ENCODE results near the gene CLDN14. TPM values are rescaled to one million over a fixed set of nuclear protein-coding genes. Genes with fewer than 3 reads are reported as not detected.

CLDN14 gene
- total RNA-seq, 2 experiments from 2014 or later: not detected

DNA sequence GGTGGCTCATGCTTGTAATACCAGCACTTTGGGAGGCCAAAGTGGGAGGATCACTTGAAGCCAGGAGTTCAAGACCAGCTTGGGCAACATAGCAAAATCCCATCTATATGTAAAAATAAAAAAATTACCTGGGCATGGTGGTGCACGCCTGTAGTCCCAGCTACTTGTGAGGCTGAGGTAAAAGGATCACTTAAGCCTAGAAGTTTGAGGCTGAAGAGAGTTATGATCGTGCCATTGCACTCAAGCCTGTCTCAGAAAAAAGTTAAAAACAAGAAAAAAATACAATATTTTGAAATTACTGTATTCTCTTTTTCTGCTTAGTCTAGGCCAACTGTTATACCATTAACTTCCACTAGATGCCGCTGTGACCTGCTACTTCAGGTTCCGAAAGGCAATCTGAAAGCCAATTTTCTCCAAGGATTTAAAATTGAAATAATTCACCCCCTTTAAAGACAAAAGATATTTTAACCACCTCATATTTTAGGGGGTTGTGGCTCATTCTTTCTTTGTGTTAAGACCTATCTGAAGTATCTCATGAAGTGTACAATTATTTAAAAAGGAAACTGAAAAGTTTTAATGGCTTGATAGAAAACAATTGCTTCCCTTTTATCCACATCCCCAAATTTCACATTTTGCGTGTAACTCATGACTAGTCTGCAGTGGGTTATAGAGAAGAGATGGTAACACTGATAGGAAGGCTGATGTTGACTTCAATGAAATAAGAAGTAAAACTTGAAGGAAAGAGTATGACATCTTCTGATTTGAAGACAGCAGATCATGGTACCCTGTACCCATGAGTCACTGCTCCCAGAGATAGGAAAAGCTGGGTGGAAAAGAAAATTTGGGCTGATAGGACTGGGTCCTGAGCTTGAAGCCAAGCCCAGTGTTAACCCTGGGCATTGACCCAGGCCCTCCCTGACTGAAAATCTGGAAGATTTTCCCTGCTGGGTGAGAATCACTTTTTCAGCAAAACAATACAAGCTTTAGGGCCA, 24.4 kb upstream of the CLDN14 start:
- Histone ChIP-seq H3K4me2 (ENCODE audit: low read length) (peak overlapping the region; percentile 38), H3K27ac (ENCODE audit: low read depth, low read length, poor library complexity, severe bottlenecking) (no peak overlapping the region)

GRCh38 chr21:36502365-36502764, 22.4 kb upstream of the CLDN14 start:
- ChIA-PET CTCF (ENCODE audit: unreplicated experiment) (interaction anchor here (1.7 kb wide), 1 partner anchor 83 kb away, joined by 5 read pairs; no protein-coding TSS in a partner anchor), POLR2A (no interaction called here)
- intact Hi-C loops (cut with micrococcal nuclease; ENCODE audit: unreplicated experiment): loop anchor here (5.0 to 10.0 kb wide), 3 partner anchors 352 to 425 kb away; no protein-coding TSS in a partner anchor
- H3K27ac ChIP-seq (ENCODE audit: low read depth, low read length, poor library complexity, severe bottlenecking): no peak overlapping the region
- H3K4me3 ChIP-seq (ENCODE audit: low read depth, low read length, poor library complexity, severe bottlenecking): no peak overlapping the region
- BruUV-seq (replicated peaks): no TSS peak
- no peaks in the 10 kb centered on the region for H3K9me3 ChIP-seq (ENCODE audit: low read length)
- H3K36me3 ChIP-seq (ENCODE audit: insufficient read depth, low read length): no peaks in the 10 kb centered on the region
- no peaks in the 10 kb centered on the region for H3K79me2 ChIP-seq (ENCODE audit: insufficient read depth, low read depth, low read length)
- no peak for TF ChIP-seq CTCF (conservative IDR thresholded peaks at IDR 0.05; ENCODE audit: low read length)
- TF ChIP-seq EZH2phosphoT487 (IDR thresholded peaks at IDR 0.05; ENCODE audit: borderline replicate concordance, low read depth, low read length): no peak
- no peaks in the 10 kb centered on the region for H4K20me1 ChIP-seq (ENCODE audit: insufficient read depth, low read length)
- H2AFZ ChIP-seq (ENCODE audit: low read length): no peak overlapping the region
- H3K9me2 ChIP-seq (ENCODE audit: insufficient read depth, low read length): no peaks in the 10 kb centered on the region
- no peak overlapping the region for H3K4me2 ChIP-seq (ENCODE audit: low read length)
- peaks cover 30% of the 10 kb centered on the region for H3K4me1 ChIP-seq (ENCODE audit: insufficient read depth, low read length, poor library complexity, severe bottlenecking)
- no peak for DNase-seq (ENCODE audit: low spot score)

More for the DNA sequence above, 24.4 kb upstream of the CLDN14 start:
- ChIA-PET POLR2A (no interaction called here), CTCF (ENCODE audit: unreplicated experiment) (interaction anchor here (0.6 to 1.2 kb wide), 3 partner anchors 82 to 423 kb away, joined by 3 to 6 read pairs (median 3); no protein-coding TSS in a partner anchor)
- Histone ChIP-seq H3K9me3 (ENCODE audit: low read length) (no peaks in the 10 kb centered on the region), H2AFZ (ENCODE audit: low read length) (peak overlapping the region; percentile 85), H3K79me2 (ENCODE audit: insufficient read depth, low read depth, low read length) (no peaks in the 10 kb centered on the region), H4K20me1 (ENCODE audit: insufficient read depth, low read length) (no peaks in the 10 kb centered on the region), H3K36me3 (ENCODE audit: insufficient read depth, low read length) (no peaks in the 10 kb centered on the region), H3K4me3 (ENCODE audit: low read depth, low read length, poor library complexity, severe bottlenecking) (no peak overlapping the region), H3K4me1 (ENCODE audit: insufficient read depth, low read length, poor library complexity, severe bottlenecking) (peaks cover 38% of the 10 kb centered on the region), H3K9me2 (ENCODE audit: insufficient read depth, low read length) (no peaks in the 10 kb centered on the region)
- intact Hi-C loops (cut with micrococcal nuclease; ENCODE audit: unreplicated experiment): loop anchor here (1.0 to 10.0 kb wide), 5 partner anchors 38 to 423 kb away; no protein-coding TSS in a partner anchor
- peak; percentile 99 for TF ChIP-seq CTCF (conservative IDR thresholded peaks at IDR 0.05; ENCODE audit: low read length)
- TF ChIP-seq EZH2phosphoT487 (IDR thresholded peaks at IDR 0.05; ENCODE audit: borderline replicate concordance, low read depth, low read length): no peak
- DNase-seq (ENCODE audit: low spot score): peak; percentile 71
- no TSS peak for BruUV-seq (replicated peaks)
